Breast epithelium (tissue), 3 donors: ENCODE measurements around the gene KRTAP19-1.

ENCODE experiments used
- POLR2AphosphoS5 ChIP-seq, 3 donors: sonication (generic); formaldehyde crosslinking; IDR thresholded peaks; one replicate each; pipeline ENCODE4 v1.6.1; 2017; ENCODE audit warnings: antibody characterized with exemption in 3 of 3
- TF ChIP-seq, protein P1 (sequence below), 3 donors: fragments of 450-650 bp; IDR thresholded peaks; one replicate each; pipeline ENCODE4 v1.5.1; 2016 to 2017; ENCODE audit warnings: antibody characterized with exemption in 3 of 3, mild to moderate bottlenecking in 3 of 3, moderate library complexity in 3 of 3

DNA sequence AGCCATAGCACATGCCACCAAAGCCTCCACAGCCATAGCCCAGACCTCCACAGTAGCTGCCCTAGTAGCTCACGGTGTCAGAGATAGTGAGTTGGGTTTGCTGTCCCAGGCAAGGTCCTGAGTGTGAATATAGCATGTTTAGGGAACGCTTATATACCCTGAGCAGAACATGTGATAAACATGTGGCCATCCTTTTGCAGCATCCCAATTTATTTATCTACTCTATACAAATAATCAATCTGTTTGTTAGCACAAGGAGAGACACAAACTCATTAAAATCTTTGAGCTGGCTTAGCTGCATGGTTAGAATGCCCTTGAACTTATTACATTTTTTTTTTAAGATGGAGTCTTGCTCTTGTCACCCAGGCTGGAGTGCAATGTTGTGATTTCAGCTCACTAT is 7.2 kb upstream of the KRTAP19-1 start, which contains the start of gene KRTAP19-2:
- TF ChIP-seq POLR2AphosphoS5 (IDR thresholded peaks at IDR 0.05): no peak
- TF ChIP-seq, protein P1, sequence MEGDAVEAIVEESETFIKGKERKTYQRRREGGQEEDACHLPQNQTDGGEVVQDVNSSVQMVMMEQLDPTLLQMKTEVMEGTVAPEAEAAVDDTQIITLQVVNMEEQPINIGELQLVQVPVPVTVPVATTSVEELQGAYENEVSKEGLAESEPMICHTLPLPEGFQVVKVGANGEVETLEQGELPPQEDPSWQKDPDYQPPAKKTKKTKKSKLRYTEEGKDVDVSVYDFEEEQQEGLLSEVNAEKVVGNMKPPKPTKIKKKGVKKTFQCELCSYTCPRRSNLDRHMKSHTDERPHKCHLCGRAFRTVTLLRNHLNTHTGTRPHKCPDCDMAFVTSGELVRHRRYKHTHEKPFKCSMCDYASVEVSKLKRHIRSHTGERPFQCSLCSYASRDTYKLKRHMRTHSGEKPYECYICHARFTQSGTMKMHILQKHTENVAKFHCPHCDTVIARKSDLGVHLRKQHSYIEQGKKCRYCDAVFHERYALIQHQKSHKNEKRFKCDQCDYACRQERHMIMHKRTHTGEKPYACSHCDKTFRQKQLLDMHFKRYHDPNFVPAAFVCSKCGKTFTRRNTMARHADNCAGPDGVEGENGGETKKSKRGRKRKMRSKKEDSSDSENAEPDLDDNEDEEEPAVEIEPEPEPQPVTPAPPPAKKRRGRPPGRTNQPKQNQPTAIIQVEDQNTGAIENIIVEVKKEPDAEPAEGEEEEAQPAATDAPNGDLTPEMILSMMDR (IDR thresholded peaks at IDR 0.05): no peak
